Hematopoietic multipotent progenitor cell treated with erythropoietin and hydrocortisone succinate and interleukin-3 and kit ligand, for 8 days (in vitro differentiated cells): ENCODE data around the gene SHROOM3.

Experiments
- DNase-seq: peaks from one replicate; pipeline ENCODE4 v3.0.0-alpha.2; 2015

The SHROOM3 gene

DNA sequence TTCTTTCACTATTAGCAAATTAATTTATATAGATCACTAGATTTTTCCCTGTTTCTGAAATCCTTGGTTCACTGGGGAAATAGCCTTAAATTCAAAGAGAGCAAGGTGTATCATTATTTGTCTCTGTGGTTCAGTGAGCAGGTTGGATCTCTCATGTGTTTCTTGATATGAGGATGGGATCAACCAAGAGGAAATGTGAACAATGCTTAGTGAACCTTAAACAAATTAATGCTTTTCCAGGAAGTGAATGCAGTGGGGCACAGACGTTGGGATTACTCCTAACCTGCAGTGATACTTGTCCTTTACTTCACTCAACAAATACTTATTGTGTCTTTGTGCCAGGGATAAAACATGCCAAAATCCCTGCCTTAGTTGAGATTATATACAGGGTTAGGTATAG, 193.2 kb downstream of the SHROOM3 start:
- DNase-seq: no peak

DNA sequence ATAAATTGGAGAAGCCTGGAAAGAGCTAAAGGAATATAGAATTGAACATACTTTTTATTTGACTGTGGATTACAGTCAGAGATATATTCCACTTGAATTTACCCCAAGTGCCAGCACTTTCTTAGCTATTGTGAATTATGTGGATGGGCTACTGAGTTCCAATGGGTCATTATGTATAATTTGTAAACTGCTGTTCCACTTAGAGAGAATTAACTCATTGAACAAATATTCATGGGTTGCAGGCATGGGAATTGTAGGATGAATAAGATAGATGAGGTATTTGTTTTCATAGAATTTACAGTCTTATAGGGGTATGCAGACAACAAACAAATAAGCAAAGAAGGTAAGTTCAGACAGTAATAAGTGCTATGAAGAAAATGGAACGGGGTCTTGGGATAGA, 195.7 kb downstream of the SHROOM3 start:
- DNase-seq: no peak

- no peak for DNase-seq
These were observed 199.2 kb downstream of the SHROOM3 start for GRCh38 chr4:76634220-76634619.

DNA sequence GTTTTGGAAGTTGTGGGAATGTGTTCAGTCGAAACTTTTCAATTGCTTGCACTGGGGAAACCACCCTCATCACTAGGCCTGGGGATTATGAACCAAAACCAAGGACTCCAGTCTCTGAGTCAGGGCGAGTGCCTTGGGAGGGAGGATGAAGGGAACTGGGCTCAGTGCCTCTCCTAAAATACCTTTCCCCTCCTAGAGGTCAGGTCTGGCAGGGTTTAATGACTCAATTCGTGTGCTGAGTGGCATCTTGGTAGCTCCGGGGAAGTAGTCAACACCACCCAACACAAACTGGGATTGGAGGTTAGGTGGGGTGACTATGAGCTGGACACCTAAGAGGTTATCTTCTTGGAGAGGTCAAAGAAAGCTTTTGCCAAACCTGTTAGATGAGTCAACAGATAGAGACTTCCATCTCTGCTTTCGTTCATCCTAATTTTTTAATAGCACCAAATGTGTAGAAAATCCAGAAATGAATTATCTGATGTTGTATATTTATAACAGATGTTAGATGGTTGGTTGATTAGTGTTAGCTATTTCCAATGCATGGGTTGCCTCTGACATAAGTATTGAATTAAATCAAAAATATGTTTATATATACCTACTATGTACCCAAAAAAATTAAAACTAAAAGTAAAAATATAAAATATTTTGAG, 202.8 kb downstream of the SHROOM3 start:
- DNase-seq: no peak

DNA sequence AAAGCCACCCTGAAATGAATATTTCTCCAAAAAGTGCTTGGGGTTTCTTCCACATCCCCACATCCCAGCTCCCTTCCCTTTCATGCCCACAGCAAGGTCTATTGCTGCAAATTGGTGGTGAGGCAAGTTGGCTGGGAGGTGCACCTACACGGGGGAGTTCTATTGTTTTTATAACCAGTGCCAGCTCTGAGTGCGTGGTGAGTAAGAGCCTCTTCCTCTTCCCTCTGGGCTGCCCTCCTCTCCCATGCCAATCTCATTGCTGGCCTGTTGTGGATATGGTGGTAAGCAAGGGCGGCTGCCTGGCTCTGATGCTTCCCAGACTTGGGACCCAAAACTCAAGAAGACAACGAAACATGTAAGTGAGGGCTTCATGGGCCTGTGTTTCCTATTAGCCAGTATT, 204.3 kb downstream of the SHROOM3 start:
- DNase-seq: no peak

DNA sequence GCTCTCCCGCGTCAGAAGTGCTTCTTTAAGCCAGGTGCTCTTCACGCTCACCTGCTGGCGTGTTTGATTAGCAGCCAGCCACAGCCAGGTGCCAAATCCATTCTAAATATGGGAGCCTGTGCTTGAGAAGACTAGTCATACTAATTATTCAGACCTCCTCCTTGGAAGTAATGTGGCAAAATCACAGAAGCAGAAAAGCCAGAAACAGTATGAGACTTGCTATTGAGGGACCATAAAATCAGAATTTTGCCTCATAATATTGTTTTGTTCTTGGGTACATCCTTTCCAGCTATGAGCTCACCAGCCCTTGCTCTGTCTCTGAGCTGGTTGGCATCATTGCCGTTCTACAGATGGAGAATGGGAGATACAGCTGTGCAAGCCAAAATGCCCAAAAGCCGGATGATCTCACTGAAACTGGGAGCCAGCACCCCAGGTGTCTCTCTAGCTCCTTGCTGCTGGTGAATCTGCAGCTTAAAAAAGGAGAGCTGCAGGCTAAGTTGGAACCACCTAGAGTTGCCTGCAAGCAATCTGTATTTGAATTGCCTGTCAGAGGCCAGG, 205.4 kb downstream of the SHROOM3 start:
- DNase-seq: no peak

DNA sequence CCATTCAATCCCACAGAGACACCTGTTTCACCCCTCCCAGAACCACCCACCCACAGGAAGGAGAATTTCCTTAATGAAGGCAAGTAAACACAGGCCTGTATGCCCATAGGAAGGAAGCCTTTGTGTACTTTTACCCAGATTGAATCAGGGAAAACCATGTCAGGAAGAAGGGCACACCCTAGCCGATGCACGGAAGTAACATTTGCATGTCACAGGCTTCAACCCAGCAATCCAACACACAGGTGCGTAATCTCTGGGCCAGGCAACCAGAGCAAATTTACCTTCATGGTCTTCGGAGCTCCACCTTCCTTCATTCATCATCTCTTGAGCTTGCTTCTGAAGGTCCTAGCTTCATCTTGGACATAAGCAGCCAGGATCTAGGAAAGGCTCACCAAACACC, 206.3 kb downstream of the SHROOM3 start:
- no peak for DNase-seq

GRCh38 chr4:76641758-76642157, 206.7 kb downstream of the SHROOM3 start:
- no peak for DNase-seq

DNA sequence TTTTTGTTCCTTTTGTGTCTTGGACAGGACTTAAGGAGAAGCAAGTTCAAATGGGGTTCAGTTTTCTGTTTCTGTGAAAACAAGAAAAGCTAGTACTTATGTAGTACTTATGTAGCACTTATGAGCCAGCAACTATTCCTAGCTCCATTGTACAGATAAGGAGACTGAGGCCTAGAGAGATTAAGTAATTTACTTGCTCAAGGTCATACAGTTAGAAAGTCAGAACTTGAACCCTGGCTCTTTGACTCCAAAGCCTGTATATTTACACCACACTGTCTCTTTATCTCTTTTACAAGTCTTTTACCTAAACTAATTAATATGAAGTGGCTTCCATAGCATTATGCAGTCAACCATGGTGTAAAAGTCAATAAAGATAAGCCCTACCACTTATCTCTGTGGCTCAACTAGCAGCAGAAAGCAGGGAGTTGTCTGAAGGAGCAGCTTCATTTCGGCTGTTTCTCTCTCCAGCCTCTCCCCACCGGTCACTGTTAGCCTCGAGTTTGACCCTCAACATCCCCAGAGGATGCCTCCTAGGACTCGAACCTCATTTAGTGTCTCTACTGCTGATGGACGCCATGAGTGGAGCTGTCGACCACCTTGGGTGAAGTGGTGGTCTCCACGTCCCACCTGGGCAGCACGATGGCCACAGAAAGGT, 209.9 kb downstream of the SHROOM3 start:
- DNase-seq: no peak

- no peak for DNase-seq
These were observed 214.1 kb downstream of the SHROOM3 start for GRCh38 chr4:76649086-76649485.

DNA sequence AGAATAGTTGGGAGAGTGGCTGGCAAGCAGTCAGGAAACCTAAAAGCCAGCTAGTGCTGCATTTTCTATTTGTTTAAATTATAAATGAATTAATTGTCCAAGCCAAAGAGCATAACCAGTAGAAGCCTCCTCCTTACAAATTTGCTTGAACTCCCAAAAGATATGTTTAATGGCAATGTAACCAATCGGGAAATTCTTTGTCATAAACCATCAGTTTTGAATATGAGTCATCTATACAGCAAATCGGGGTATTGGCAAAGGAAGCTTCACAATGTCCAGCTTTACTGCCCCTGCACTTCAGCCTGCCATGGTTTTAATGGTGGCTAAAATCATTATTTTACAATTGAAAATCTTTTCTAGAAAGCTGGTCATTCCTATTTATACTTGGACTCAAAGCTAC, 216.6 kb downstream of the SHROOM3 start:
- DNase-seq: no peak

- no peak for DNase-seq
These were observed 217.4 kb downstream of the SHROOM3 start for GRCh38 chr4:76652389-76652788.

DNA sequence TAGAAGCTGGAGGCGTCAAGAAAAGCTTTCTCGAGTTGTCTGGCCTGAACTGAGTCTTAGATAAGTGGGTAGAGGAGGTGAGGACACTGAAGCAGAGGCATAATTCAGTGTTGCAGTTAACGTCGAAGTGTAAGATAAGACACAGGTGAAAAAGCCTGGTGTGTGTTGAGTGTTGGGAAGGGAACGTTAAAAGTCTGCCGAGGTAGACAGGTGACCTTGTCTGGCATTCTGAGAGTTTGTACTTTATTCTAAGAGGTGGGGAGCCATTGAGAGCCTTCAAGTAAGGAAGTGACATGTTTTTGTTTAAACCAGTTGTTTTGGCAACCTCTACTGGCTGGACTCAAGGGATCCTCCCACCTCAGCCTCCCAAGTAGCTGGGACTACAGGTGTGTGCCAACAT, 219.1 kb downstream of the SHROOM3 start:
- DNase-seq: no peak

- DNase-seq: no peak
These were observed 219.8 kb downstream of the SHROOM3 start for GRCh38 chr4:76654791-76655190.

GRCh38 chr4:76655566-76656479, 220.8 kb downstream of the SHROOM3 start:
- DNase-seq: no peak

DNA sequence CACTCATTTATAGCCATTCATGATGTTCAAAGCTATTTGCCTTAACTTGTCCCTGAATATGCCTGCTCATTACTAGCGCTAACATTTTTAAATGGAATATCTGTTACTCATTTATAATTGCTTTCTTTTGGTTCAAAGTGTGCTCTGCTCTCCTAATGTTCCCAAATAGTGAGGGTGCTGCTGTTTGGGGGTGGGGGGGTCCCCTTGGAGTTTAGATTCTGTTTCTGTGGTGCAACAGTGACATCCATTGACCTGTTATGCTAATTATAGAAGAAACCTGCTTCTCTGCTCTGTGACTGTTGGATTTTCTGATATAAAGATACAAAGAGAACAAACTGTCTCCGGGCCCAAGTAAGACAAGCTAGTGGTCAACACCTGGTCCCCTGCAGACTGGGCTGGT, 222.4 kb downstream of the SHROOM3 start:
- no peak for DNase-seq

- DNase-seq: no peak
These were observed 223.4 kb downstream of the SHROOM3 start for GRCh38 chr4:76658231-76659102.

DNA sequence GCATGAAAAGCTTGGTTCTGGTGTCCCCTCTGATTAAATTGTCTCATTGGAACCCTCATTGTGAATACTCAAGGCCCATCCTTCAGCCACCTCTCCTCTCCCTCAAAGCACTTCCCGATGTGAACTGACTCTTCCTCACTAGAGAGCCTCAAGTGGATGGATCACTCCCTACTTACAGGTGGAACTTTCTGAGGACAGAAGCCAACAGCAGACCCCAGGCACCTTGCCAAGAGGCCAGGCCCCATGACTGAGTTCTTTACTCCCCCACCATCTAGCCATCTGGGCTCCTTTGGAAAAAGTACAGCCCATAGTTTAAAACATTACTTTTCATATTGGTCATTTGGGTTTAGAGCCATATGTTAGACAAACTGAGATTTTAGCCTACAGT, 224.1 kb downstream of the SHROOM3 start:
- DNase-seq: no peak

DNA sequence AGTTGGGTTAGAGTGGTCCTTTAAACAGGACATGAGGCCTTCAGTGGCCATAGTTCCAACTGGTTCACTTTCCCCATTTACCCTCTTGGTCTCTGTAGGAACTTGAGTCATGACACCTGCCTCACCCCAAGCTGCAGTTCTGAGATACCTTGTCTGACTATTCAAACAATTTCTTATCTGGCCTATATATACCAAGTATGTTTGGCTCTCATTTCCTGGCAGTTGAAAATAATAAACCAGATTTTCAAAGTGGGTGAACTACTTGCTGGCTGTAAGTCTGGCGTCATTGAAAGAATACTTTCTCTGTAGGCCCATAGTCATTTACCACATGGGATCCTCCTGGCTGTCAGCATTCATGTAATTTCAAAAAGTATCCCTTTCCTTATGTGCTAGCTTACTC, 228.8 kb downstream of the SHROOM3 start:
- no peak for DNase-seq

GRCh38 chr4:76665153-76665552, 230.1 kb downstream of the SHROOM3 start:
- no peak for DNase-seq

DNA sequence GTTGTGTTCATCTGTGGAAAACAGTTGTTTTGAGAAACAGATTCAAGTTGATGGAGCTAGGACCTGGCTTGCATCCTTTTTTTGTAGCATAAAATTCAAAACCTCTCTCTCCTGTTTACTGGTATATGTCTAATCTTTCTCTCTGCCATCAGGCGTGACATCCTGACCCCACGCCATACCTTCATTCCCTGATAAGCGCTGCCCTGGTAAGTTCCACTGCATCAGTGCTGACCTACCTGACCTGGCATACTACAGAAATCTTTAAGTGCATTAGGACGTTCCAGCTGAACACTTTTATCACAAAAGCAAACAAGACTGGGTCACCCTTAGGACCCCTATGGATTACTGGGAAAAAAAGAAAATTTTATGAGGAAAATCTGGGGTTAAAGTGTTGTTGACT, 230.7 kb downstream of the SHROOM3 start:
- no peak for DNase-seq

GRCh38 chr4:76666944-76667532, 232.0 kb downstream of the SHROOM3 start:
- DNase-seq: no peak
